ENCODE data around the gene MAN1C1.

- TF ChIP-seq CTCF (IDR thresholded peaks at IDR 0.05) (no peak), POLR2A (IDR thresholded peaks at IDR 0.05) (no peak)
Observed at GRCh38 chr1:25792115-25792514, 175.5 kb downstream of the MAN1C1 start.

Data from uterus (tissue), 2 donors.